Measurements from ENCODE around the gene RNF157. TPM values are rescaled to one million over a fixed set of nuclear protein-coding genes. Genes with fewer than 3 reads are reported as not detected.

Gene RNF157
- total and polyA plus RNA-seq, 9 of the 15 experiments (the other 6 are each of a cell fraction or from before 2014, with no cell fraction given): 8.1 to 31.7 (median 20.8) TPM

DNA sequence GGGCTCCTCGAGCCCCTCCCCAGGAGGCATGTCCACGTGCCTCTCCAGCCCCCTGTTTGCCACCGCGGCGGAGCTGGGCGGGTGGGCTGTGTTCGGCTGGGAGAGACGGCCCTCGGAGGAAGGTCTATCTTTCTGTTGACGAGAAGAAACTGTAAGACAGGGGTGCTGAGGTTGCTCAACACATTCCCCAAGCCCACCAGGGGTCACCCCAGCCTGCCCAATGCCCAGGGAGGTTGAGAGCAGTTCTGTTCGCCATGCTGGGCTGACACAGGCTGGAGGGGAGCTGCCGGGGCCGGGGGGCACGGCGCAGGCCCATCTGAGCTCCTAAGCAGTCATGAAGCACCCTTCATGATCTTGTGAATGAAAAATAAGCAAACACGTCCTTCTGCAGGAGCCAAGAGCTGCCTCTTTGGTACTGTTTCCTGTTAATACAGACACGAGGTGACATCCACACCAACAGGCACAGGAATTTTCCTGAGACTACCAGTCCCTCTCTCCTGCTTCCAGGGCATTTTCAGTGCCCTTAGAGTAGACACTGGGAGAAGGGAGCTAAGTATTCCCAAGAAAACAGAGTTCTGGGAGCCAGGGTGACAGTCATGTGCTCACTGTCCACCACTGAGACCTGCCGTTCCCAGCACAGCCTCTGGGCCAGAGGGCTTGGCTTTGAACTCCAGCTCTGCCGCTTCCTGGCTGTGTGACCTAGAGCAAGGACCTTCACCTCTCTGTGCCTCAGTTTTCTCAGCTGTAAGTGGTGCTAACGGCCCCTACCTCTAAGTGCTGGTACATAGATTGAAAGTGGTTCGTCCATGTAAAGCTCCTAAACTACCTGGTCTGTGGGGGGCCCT, 34.0 kb upstream of the RNF157 start:
- H3K9ac ChIP-seq (ENCODE audit: insufficient read depth in 1 of 2, low read depth in 2 of 2, low read length in 2 of 2): peak overlapping the region in 1 of 2 experiments; percentile 6; a peak in 2 of 4 replicates
- H3K27ac ChIP-seq (ENCODE audit: extremely low read depth, low read depth, low read length): peak overlapping the region; percentile 55; the same call in 2 of the 3 replicates
- FAIRE-seq (no peak), DNase-seq (ENCODE audit: extremely low read depth in 1 of 4, low spot score in 3 of 4) (no peak), ATAC-seq (no peak)
- 66% methylated on average over 21 of the region's 21 CpGs for WGBS (ENCODE audit: insufficient coverage, low coverage, missing lambda C conversion rate)
- H3K4me3 ChIP-seq: no peak overlapping the region
- BruUV-seq (replicated peaks): no TSS peak
- CTCF ChIA-PET (ENCODE audit: low intra/inter-chr PET ratio): no interaction called here
- no peaks in the 10 kb centered on the region for H3K9me1 ChIP-seq (ENCODE audit: control insufficient read depth, insufficient read depth, low read length)
- H3K9me3 ChIP-seq (replicated peaks; ENCODE audit: control insufficient read depth, insufficient read depth, low read depth, low read length): no peaks in the 10 kb centered on the region
- peaks cover 23 to 95% of the 10 kb centered on the region in 2 experiments for H3K4me1 ChIP-seq (replicated peaks in 1 of 2; ENCODE audit: control insufficient read depth in 2 of 2, insufficient read depth in 2 of 2, low read length in 2 of 2)
- no peaks in the 10 kb centered on the region for H4K20me1 ChIP-seq (replicated peaks; ENCODE audit: control insufficient read depth, insufficient read depth, low read length)
- H3K79me2 ChIP-seq (ENCODE audit: control insufficient read depth, insufficient read depth, low read length): peaks cover 16% of the 10 kb centered on the region
- peak overlapping the region; percentile 67 for H2AFZ ChIP-seq (ENCODE audit: low read depth, low read length)
- no peaks in the 10 kb centered on the region for H3K27me3 ChIP-seq (ENCODE audit: control insufficient read depth in 2 of 2, insufficient read depth in 2 of 2, low read length in 2 of 2)
- no peak overlapping the region for H3K4me2 ChIP-seq (ENCODE audit: insufficient read depth, low read length)
- POLR2A ChIA-PET: interaction anchor here (0.5 to 10.6 kb wide), 30 partner anchors 7 to 271 kb away, joined by 3 to 227 read pairs (median 4); partner anchors contain the start of genes RNF157 and UBALD2
- in situ Hi-C loops (cut with MboI) (no loop called here), intact Hi-C loops (cut with micrococcal nuclease) (no loop called here)
- H3K36me3 ChIP-seq (ENCODE audit: control insufficient read depth, insufficient read depth, low read length): peaks cover 21% of the 10 kb centered on the region
- TF ChIP-seq ZNF23 (CRISPR knock-in tag; IDR thresholded peaks at IDR 0.05) (no peak), XRCC4 (IDR thresholded peaks at IDR 0.05; ENCODE audit: extremely low read depth, insufficient read depth, insufficient read length) (no peak), ILK (tag; IDR thresholded peaks at IDR 0.05; ENCODE audit: borderline replicate concordance, low read depth) (no peak), USF1 (CRISPR knock-in tag; IDR thresholded peaks at IDR 0.05) (peak; percentile 39; the same call in 1 of the 2 replicates), HDGF (IDR thresholded peaks at IDR 0.05) (no peak), CCNT2 (IDR thresholded peaks at IDR 0.05; ENCODE audit: borderline replicate concordance, extremely low read depth, insufficient read length, low read depth, low read length) (no peak), PML (IDR thresholded peaks at IDR 0.05; ENCODE audit: low read length) (no peak), FOXA1 (IDR thresholded peaks at IDR 0.05; ENCODE audit: borderline replicate concordance) (no peak), SMAD2 (IDR thresholded peaks at IDR 0.05; ENCODE audit: low read depth, low read length) (no peak), ZNF584 (CRISPR knock-in tag; IDR thresholded peaks at IDR 0.05; ENCODE audit: low read depth) (no peak)
- TF ChIP-seq, protein P1, sequence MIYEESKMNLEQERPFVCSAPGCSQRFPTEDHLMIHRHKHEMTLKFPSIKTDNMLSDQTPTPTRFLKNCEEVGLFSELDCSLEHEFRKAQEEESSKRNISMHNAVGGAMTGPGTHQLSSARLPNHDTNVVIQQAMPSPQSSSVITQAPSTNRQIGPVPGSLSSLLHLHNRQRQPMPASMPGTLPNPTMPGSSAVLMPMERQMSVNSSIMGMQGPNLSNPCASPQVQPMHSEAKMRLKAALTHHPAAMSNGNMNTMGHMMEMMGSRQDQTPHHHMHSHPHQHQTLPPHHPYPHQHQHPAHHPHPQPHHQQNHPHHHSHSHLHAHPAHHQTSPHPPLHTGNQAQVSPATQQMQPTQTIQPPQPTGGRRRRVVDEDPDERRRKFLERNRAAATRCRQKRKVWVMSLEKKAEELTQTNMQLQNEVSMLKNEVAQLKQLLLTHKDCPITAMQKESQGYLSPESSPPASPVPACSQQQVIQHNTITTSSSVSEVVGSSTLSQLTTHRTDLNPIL (CRISPR knock-in tag; IDR thresholded peaks at IDR 0.05): no peak
- TF ChIP-seq, protein P2, sequence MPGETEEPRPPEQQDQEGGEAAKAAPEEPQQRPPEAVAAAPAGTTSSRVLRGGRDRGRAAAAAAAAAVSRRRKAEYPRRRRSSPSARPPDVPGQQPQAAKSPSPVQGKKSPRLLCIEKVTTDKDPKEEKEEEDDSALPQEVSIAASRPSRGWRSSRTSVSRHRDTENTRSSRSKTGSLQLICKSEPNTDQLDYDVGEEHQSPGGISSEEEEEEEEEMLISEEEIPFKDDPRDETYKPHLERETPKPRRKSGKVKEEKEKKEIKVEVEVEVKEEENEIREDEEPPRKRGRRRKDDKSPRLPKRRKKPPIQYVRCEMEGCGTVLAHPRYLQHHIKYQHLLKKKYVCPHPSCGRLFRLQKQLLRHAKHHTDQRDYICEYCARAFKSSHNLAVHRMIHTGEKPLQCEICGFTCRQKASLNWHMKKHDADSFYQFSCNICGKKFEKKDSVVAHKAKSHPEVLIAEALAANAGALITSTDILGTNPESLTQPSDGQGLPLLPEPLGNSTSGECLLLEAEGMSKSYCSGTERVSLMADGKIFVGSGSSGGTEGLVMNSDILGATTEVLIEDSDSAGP (CRISPR knock-in tag; IDR thresholded peaks at IDR 0.05): no peak
- TF ChIP-seq, protein P3, sequence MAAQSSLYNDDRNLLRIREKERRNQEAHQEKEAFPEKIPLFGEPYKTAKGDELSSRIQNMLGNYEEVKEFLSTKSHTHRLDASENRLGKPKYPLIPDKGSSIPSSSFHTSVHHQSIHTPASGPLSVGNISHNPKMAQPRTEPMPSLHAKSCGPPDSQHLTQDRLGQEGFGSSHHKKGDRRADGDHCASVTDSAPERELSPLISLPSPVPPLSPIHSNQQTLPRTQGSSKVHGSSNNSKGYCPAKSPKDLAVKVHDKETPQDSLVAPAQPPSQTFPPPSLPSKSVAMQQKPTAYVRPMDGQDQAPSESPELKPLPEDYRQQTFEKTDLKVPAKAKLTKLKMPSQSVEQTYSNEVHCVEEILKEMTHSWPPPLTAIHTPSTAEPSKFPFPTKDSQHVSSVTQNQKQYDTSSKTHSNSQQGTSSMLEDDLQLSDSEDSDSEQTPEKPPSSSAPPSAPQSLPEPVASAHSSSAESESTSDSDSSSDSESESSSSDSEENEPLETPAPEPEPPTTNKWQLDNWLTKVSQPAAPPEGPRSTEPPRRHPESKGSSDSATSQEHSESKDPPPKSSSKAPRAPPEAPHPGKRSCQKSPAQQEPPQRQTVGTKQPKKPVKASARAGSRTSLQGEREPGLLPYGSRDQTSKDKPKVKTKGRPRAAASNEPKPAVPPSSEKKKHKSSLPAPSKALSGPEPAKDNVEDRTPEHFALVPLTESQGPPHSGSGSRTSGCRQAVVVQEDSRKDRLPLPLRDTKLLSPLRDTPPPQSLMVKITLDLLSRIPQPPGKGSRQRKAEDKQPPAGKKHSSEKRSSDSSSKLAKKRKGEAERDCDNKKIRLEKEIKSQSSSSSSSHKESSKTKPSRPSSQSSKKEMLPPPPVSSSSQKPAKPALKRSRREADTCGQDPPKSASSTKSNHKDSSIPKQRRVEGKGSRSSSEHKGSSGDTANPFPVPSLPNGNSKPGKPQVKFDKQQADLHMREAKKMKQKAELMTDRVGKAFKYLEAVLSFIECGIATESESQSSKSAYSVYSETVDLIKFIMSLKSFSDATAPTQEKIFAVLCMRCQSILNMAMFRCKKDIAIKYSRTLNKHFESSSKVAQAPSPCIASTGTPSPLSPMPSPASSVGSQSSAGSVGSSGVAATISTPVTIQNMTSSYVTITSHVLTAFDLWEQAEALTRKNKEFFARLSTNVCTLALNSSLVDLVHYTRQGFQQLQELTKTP (IDR thresholded peaks at IDR 0.05; ENCODE audit: low read depth in 1 of 2, partially characterized antibody in 2 of 2): no peak
